Measurements from ENCODE around the gene UBE2Q2. TPM values are rescaled to one million over a fixed set of nuclear protein-coding genes. Genes with fewer than 3 reads are reported as not detected.

The UBE2Q2 gene
- polyA plus RNA-seq, 1 of the 3 experiments (the other 2 are of a cell fraction), result 14.5 TPM

DNA sequence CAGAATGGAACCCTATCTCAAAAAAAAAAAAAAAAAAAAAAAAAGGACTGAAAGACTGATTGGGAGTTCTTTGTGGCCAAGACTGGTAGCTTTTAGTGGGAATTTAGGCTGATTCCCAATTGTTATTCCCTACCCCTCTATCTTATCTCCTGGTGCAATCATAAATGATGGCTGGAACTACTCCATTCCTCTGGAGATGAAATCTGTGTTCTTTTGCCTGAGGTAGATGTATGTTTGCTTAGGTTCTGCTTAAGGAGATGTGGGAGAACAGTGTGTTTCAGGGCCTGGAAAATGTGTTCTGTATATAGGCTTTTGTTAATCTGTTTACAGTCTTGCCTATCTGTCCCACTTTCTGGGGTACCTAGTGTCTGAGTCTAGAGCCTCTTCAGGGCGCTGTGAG, 19.5 kb downstream of the UBE2Q2 start (continued):
- TF ChIP-seq, protein P1, sequence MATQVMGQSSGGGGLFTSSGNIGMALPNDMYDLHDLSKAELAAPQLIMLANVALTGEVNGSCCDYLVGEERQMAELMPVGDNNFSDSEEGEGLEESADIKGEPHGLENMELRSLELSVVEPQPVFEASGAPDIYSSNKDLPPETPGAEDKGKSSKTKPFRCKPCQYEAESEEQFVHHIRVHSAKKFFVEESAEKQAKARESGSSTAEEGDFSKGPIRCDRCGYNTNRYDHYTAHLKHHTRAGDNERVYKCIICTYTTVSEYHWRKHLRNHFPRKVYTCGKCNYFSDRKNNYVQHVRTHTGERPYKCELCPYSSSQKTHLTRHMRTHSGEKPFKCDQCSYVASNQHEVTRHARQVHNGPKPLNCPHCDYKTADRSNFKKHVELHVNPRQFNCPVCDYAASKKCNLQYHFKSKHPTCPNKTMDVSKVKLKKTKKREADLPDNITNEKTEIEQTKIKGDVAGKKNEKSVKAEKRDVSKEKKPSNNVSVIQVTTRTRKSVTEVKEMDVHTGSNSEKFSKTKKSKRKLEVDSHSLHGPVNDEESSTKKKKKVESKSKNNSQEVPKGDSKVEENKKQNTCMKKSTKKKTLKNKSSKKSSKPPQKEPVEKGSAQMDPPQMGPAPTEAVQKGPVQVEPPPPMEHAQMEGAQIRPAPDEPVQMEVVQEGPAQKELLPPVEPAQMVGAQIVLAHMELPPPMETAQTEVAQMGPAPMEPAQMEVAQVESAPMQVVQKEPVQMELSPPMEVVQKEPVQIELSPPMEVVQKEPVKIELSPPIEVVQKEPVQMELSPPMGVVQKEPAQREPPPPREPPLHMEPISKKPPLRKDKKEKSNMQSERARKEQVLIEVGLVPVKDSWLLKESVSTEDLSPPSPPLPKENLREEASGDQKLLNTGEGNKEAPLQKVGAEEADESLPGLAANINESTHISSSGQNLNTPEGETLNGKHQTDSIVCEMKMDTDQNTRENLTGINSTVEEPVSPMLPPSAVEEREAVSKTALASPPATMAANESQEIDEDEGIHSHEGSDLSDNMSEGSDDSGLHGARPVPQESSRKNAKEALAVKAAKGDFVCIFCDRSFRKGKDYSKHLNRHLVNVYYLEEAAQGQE (IDR thresholded peaks at IDR 0.05; ENCODE audit: low read depth, low read length), result no peak
- TF ChIP-seq YY1 (IDR thresholded peaks at IDR 0.05; ENCODE audit: low read depth) (no peak), SMC3 (IDR thresholded peaks at IDR 0.05; ENCODE audit: low read depth, low read length) (no peak), TAF1 (IDR thresholded peaks at IDR 0.05; ENCODE audit: borderline replicate concordance, low read depth, low read length) (no peak), TCF12 (IDR thresholded peaks at IDR 0.05) (no peak), MXI1 (IDR thresholded peaks at IDR 0.05; ENCODE audit: low read depth, low read length) (no peak)
- TF ChIP-seq, protein P2, sequence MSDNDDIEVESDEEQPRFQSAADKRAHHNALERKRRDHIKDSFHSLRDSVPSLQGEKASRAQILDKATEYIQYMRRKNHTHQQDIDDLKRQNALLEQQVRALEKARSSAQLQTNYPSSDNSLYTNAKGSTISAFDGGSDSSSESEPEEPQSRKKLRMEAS (IDR thresholded peaks at IDR 0.05; ENCODE audit: low read depth), result no peak
- TF ChIP-seq, protein P3, sequence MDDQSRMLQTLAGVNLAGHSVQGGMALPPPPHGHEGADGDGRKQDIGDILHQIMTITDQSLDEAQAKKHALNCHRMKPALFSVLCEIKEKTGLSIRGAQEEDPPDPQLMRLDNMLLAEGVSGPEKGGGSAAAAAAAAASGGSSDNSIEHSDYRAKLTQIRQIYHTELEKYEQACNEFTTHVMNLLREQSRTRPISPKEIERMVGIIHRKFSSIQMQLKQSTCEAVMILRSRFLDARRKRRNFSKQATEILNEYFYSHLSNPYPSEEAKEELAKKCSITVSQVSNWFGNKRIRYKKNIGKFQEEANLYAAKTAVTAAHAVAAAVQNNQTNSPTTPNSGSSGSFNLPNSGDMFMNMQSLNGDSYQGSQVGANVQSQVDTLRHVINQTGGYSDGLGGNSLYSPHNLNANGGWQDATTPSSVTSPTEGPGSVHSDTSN (IDR thresholded peaks at IDR 0.05), result no peak

DNA sequence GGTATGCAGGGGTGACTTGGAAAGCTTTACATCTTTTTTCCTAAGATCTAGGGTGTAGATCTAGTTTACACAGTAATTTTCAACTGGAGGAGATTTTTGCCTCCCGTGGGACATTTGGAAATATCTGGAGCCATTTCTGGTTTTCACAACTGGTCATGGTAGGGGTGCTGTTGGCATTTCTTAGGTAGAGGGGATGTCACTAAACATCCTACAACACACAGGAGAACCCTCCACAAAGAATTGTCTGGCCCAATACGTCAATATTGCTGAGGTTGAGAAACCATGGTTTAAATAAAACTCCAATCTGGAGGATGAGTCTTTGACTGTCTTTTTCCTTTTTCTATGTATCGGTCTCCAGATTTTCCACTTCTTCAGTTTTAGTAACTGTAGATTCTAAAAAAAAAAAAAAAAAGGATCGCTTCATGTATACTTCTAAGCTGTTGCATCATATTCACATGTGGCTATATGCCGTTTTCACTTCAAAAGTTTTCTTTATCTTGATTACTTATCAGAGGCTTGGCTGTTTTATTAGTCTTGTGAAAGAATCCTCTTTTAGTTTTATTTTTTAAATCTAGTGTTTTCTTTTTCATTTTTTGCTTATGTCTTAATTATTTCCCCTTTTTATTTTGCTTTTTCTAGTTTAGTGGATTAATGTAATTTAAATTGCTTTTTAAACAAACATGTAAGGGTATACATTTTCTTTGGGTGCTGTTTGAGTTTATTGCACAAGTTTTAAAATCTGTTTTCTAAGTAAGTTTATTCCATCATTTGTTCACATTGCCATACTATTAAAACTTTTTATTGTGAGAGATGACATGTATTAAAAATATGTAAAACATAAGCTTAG, 21.2 kb downstream of the UBE2Q2 start:
- no peak overlapping the region for H3K27ac ChIP-seq (ENCODE audit: low read depth in 2 of 2, low read length in 1 of 2)
- H3K4me2 ChIP-seq, result no peak overlapping the region
- no peaks in the 10 kb centered on the region for H3K9me3 ChIP-seq
- peaks cover 20% of the 10 kb centered on the region for H4K20me1 ChIP-seq (ENCODE audit: insufficient read depth)
- peaks cover 88% of the 10 kb centered on the region for H3K79me2 ChIP-seq (ENCODE audit: insufficient read depth)
- CTCF ChIA-PET, result interaction anchor here (0.7 kb wide), 1 partner anchor 18 kb away, joined by 4 read pairs; no protein-coding TSS in a partner anchor
- no peaks in the 10 kb centered on the region for H3K27me3 ChIP-seq (ENCODE audit: insufficient read depth)
- no peak overlapping the region for H3K9ac ChIP-seq
- no peak for DNase-seq
- peaks cover 21 to 60% of the 10 kb centered on the region in 2 experiments for H3K36me3 ChIP-seq (replicated peaks in 1 of 2; ENCODE audit: control insufficient read depth in 1 of 2, insufficient read depth in 2 of 2, low read length in 1 of 2)
- no peaks in the 10 kb centered on the region for H3K9me2 ChIP-seq
- no peak for TF ChIP-seq NFIC (IDR thresholded peaks at IDR 0.05; ENCODE audit: borderline replicate concordance)
- no peak for TF ChIP-seq EZH2phosphoT487 (IDR thresholded peaks at IDR 0.05; ENCODE audit: borderline replicate concordance, low read depth)
- TF ChIP-seq RCOR1 (IDR thresholded peaks at IDR 0.05; ENCODE audit: low read length), result no peak
- TF ChIP-seq EP300 (IDR thresholded peaks at IDR 0.05; ENCODE audit: borderline replicate concordance in 1 of 2, low read depth in 1 of 2, low read length in 1 of 2), result no peak
- TF ChIP-seq, protein P1 (IDR thresholded peaks at IDR 0.05; ENCODE audit: low read depth, low read length), result no peak
- no peak for TF ChIP-seq RXRA (IDR thresholded peaks at IDR 0.05; ENCODE audit: borderline replicate concordance, low read depth)
- TF ChIP-seq TEAD4 (IDR thresholded peaks at IDR 0.05; ENCODE audit: borderline replicate concordance, insufficient read depth), result no peak
- TF ChIP-seq RFX5 (IDR thresholded peaks at IDR 0.05; ENCODE audit: low read length), result no peak
- TF ChIP-seq GABPA (IDR thresholded peaks at IDR 0.05; ENCODE audit: low read depth), result no peak
- no peak for TF ChIP-seq GATA2 (CRISPR knock-in tag; IDR thresholded peaks at IDR 0.05)
- 93% methylated on average over 5 of the region's 5 CpGs for WGBS (ENCODE audit: low lambda C conversion rate)
- POLR2A ChIA-PET, result no interaction called here
- no peak overlapping the region for H2AFZ ChIP-seq (ENCODE audit: low read depth)
- no peak overlapping the region for H3K4me3 ChIP-seq (ENCODE audit: low read depth in 2 of 2, low read length in 1 of 2)
- H3F3A ChIP-seq (replicated peaks; ENCODE audit: insufficient read depth), result peaks cover 3% of the 10 kb centered on the region
- no peaks in the 10 kb centered on the region; a peak in 2 of 4 replicates for H3K4me1 ChIP-seq (ENCODE audit: control insufficient read depth in 1 of 2, insufficient read depth in 2 of 2, low read depth in 1 of 2, low read length in 1 of 2)
